ENCODE data around the gene AGPAT2. TPM values are rescaled to one million over a fixed set of nuclear protein-coding genes. Genes with fewer than 3 reads are reported as not detected.
A peak's percentile ranks its signal among the peaks of the same experiment; 100 is the strongest.

The AGPAT2 gene
- total and polyA plus RNA-seq, 2 donors from 2014 or later, result 73.4 to 83.6 TPM

DNA sequence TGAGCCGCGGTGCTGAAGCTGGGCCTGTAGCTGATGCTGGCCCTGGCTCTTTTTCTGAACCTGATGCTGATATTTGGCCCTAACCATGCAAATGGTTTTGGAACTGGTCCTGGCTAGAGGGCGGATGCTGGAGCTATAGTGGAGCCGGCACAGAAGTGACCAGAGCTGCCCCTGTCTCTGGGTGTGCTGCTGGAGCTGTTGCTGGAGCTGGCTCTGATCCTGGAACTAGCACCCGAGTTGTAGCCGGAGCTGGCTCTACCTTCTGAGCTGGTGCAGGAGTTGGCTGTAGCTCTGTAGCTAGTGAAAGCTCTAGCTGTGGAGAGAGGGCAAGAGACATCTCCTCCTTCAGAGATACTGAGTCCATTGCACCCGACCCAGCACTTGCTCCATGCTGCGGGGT lies 42.7 kb upstream of the AGPAT2 start:
- Histone ChIP-seq H3K9me3 (ENCODE audit: control insufficient read depth in 2 of 3, insufficient read depth in 1 of 3, low read length in 3 of 3) (no peaks in the 10 kb centered on the region), H3K27me3 (ENCODE audit: control insufficient read depth, insufficient read depth, low read length) (no peaks in the 10 kb centered on the region), H3K9ac (ENCODE audit: low read length in 3 of 3) (no peak overlapping the region), H3K27ac (ENCODE audit: low read depth in 2 of 2, low read length in 2 of 2) (no peak overlapping the region), H3K4me3 (ENCODE audit: low read length in 3 of 3) (no peak overlapping the region), H3K36me3 (ENCODE audit: control insufficient read depth in 2 of 3, insufficient read depth in 3 of 3, low read length in 3 of 3) (peaks cover 4 to 14% (median 6%) of the 10 kb centered on the region in 3 donors), H3K4me1 (ENCODE audit: control insufficient read depth in 2 of 3, insufficient read depth in 2 of 3, low read depth in 1 of 3, low read length in 3 of 3) (peaks cover 0 to 24% (median 10%) of the 10 kb centered on the region in 3 donors)
- FAIRE-seq (no peak), DNase-seq (no peak)
- TF ChIP-seq, protein P1, sequence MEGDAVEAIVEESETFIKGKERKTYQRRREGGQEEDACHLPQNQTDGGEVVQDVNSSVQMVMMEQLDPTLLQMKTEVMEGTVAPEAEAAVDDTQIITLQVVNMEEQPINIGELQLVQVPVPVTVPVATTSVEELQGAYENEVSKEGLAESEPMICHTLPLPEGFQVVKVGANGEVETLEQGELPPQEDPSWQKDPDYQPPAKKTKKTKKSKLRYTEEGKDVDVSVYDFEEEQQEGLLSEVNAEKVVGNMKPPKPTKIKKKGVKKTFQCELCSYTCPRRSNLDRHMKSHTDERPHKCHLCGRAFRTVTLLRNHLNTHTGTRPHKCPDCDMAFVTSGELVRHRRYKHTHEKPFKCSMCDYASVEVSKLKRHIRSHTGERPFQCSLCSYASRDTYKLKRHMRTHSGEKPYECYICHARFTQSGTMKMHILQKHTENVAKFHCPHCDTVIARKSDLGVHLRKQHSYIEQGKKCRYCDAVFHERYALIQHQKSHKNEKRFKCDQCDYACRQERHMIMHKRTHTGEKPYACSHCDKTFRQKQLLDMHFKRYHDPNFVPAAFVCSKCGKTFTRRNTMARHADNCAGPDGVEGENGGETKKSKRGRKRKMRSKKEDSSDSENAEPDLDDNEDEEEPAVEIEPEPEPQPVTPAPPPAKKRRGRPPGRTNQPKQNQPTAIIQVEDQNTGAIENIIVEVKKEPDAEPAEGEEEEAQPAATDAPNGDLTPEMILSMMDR (IDR thresholded peaks at IDR 0.05; ENCODE audit: borderline replicate concordance, extremely low read depth, insufficient read depth), result no peak
- intact Hi-C loops (cut with DNase I), result no loop called here

DNA sequence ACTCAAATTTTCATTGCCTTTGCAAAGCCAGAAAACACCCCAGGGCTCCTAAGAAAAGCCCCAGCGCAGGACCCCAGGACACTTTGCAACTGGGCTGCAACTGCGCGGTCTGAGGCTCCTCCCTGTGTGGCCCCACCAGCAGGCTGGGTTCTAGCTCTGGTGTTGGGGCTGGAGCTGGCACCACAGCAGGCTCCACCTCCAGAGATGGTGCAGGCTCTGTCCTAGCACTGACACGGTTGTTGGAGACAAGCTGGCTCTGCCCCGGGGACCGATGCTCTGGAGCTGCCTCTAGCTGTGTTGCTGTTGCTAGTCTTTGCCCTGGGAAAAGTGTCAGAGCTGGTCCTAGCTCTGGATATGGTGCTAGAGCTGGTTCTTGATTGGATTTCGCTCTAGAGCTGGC lies 41.9 kb upstream of the AGPAT2 start:
- intact Hi-C loops (cut with DNase I), result no loop called here
- Histone ChIP-seq H3K27ac (ENCODE audit: low read depth in 2 of 2, low read length in 2 of 2) (no peak overlapping the region), H3K9me3 (ENCODE audit: control insufficient read depth in 2 of 3, insufficient read depth in 1 of 3, low read length in 3 of 3) (no peaks in the 10 kb centered on the region), H3K4me3 (ENCODE audit: low read length in 3 of 3) (peak overlapping the region in 1 of 3 donors; percentile 98), H3K4me1 (ENCODE audit: control insufficient read depth in 2 of 3, insufficient read depth in 2 of 3, low read depth in 1 of 3, low read length in 3 of 3) (peaks cover 0 to 24% (median 10%) of the 10 kb centered on the region in 3 donors), H3K36me3 (ENCODE audit: control insufficient read depth in 2 of 3, insufficient read depth in 3 of 3, low read length in 3 of 3) (peaks cover 4 to 21% (median 6%) of the 10 kb centered on the region in 3 donors), H3K27me3 (ENCODE audit: control insufficient read depth, insufficient read depth, low read length) (no peaks in the 10 kb centered on the region), H3K9ac (ENCODE audit: low read length in 3 of 3) (no peak overlapping the region)
- DNase-seq (peak in 2 of 5 donors; percentile 51 to 74), FAIRE-seq (no peak)
- TF ChIP-seq, protein P1 (IDR thresholded peaks at IDR 0.05; ENCODE audit: borderline replicate concordance, extremely low read depth, insufficient read depth), result no peak

DNA sequence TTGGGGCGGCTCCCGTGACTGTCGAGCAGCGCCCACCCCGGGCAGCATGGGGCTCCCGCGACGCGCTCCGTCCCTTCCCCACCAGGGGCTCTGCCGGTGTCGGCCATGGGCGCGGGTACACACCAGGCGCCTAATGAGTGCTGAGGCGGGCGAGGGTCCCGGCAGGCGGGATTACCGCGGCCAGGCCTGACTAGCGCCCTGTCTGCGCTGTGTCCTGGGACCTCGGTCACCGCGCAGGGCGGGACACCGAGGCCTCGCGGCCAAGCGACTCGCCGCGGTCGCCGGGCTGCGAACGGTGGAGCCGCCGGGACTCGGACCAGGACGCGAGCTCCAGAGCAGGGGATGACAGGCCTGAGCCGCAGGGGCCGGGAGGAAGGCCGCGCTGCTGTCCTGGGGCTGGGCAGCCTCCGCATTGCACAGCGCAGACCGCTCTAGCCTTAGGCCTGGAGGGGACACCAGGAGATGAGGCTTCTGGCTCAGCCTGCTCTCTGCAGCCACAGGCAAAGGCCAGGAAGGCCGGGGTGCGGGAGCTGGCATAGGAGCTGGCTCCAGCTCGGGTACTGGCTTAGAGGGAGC lies 41.4 kb upstream of the AGPAT2 start:
- peak overlapping the region; percentile 3 to 98 (median 19) for H3K4me3 ChIP-seq (ENCODE audit: low read length in 3 of 3)
- peaks cover 0 to 24% (median 10%) of the 10 kb centered on the region in 3 donors for H3K4me1 ChIP-seq (ENCODE audit: control insufficient read depth in 2 of 3, insufficient read depth in 2 of 3, low read depth in 1 of 3, low read length in 3 of 3)
- no peaks in the 10 kb centered on the region for H3K9me3 ChIP-seq (ENCODE audit: control insufficient read depth in 2 of 3, insufficient read depth in 1 of 3, low read length in 3 of 3)
- H3K27me3 ChIP-seq (ENCODE audit: control insufficient read depth, insufficient read depth, low read length), result no peaks in the 10 kb centered on the region
- peak overlapping the region in 1 of 2 donors; percentile 43 for H3K27ac ChIP-seq (ENCODE audit: low read depth in 2 of 2, low read length in 2 of 2)
- FAIRE-seq (no peak), DNase-seq (peak in 3 of 5 donors; percentile 47 to 89 (median 66))
- peak overlapping the region in 1 of 3 donors; percentile 48 for H3K9ac ChIP-seq (ENCODE audit: low read length in 3 of 3)
- peaks cover 4 to 27% (median 10%) of the 10 kb centered on the region in 3 donors for H3K36me3 ChIP-seq (ENCODE audit: control insufficient read depth in 2 of 3, insufficient read depth in 3 of 3, low read length in 3 of 3)
- TF ChIP-seq, protein P1 (IDR thresholded peaks at IDR 0.05; ENCODE audit: borderline replicate concordance, extremely low read depth, insufficient read depth), result no peak
- intact Hi-C loops (cut with DNase I), result no loop called here

Data from kidney (tissue), 14 donors.